Measurements from ENCODE around the gene BEST1.

The BEST1 gene

GRCh38 chr11:61903845-61904244 is 46.3 kb upstream of the BEST1 start:
- Histone ChIP-seq H3K27ac (ENCODE audit: low read depth, low read length, poor library complexity, severe bottlenecking) (no peak overlapping the region), H2AFZ (ENCODE audit: low read length) (no peak overlapping the region), H3K9ac (ENCODE audit: low read length) (no peak overlapping the region), H3K27me3 (ENCODE audit: insufficient read depth, low read length) (no peaks in the 10 kb centered on the region; the same call in 1 of the 2 replicates), H4K20me1 (ENCODE audit: insufficient read depth, low read length) (no peaks in the 10 kb centered on the region), H3K9me2 (ENCODE audit: low read depth, low read length) (no peaks in the 10 kb centered on the region), H3K36me3 (ENCODE audit: insufficient read depth, low read length) (no peaks in the 10 kb centered on the region), H3K4me3 (ENCODE audit: low read depth, low read length, poor library complexity, severe bottlenecking) (no peak overlapping the region), H3K4me1 (ENCODE audit: insufficient read depth, low read length, severe bottlenecking) (peaks cover 2% of the 10 kb centered on the region), H3K79me2 (ENCODE audit: insufficient read depth, low read length) (no peaks in the 10 kb centered on the region), H3K9me3 (ENCODE audit: low read length) (no peaks in the 10 kb centered on the region), H3K4me2 (ENCODE audit: low read length) (no peak overlapping the region), H3F3A (ENCODE audit: insufficient read depth, low read length) (no peaks in the 10 kb centered on the region)
- TF ChIP-seq, protein P1, sequence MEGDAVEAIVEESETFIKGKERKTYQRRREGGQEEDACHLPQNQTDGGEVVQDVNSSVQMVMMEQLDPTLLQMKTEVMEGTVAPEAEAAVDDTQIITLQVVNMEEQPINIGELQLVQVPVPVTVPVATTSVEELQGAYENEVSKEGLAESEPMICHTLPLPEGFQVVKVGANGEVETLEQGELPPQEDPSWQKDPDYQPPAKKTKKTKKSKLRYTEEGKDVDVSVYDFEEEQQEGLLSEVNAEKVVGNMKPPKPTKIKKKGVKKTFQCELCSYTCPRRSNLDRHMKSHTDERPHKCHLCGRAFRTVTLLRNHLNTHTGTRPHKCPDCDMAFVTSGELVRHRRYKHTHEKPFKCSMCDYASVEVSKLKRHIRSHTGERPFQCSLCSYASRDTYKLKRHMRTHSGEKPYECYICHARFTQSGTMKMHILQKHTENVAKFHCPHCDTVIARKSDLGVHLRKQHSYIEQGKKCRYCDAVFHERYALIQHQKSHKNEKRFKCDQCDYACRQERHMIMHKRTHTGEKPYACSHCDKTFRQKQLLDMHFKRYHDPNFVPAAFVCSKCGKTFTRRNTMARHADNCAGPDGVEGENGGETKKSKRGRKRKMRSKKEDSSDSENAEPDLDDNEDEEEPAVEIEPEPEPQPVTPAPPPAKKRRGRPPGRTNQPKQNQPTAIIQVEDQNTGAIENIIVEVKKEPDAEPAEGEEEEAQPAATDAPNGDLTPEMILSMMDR (IDR thresholded peaks at IDR 0.05; ENCODE audit: low read length), result no peak
- no peak for TF ChIP-seq EZH2 (IDR thresholded peaks at IDR 0.05; ENCODE audit: borderline replicate concordance, low read length)

GRCh38 chr11:61904539-61905048 is 45.6 kb upstream of the BEST1 start:
- Histone ChIP-seq H3K9me3 (ENCODE audit: low read length) (no peaks in the 10 kb centered on the region), H3K4me2 (ENCODE audit: low read length) (no peak overlapping the region), H3K36me3 (ENCODE audit: insufficient read depth, low read length) (no peaks in the 10 kb centered on the region), H2AFZ (ENCODE audit: low read length) (no peak overlapping the region), H3K9me2 (ENCODE audit: low read depth, low read length) (no peaks in the 10 kb centered on the region), H3F3A (ENCODE audit: insufficient read depth, low read length) (no peaks in the 10 kb centered on the region), H3K4me1 (ENCODE audit: insufficient read depth, low read length, severe bottlenecking) (no peaks in the 10 kb centered on the region), H4K20me1 (ENCODE audit: insufficient read depth, low read length) (no peaks in the 10 kb centered on the region), H3K27ac (ENCODE audit: low read depth, low read length, poor library complexity, severe bottlenecking) (no peak overlapping the region), H3K4me3 (ENCODE audit: low read depth, low read length, poor library complexity, severe bottlenecking) (no peak overlapping the region), H3K9ac (ENCODE audit: low read length) (no peak overlapping the region), H3K27me3 (ENCODE audit: insufficient read depth, low read length) (no peaks in the 10 kb centered on the region; the same call in 1 of the 2 replicates), H3K79me2 (ENCODE audit: insufficient read depth, low read length) (no peaks in the 10 kb centered on the region)
- TF ChIP-seq, protein P1 (IDR thresholded peaks at IDR 0.05; ENCODE audit: low read length), result no peak
- TF ChIP-seq EZH2 (IDR thresholded peaks at IDR 0.05; ENCODE audit: borderline replicate concordance, low read length), result no peak

DNA sequence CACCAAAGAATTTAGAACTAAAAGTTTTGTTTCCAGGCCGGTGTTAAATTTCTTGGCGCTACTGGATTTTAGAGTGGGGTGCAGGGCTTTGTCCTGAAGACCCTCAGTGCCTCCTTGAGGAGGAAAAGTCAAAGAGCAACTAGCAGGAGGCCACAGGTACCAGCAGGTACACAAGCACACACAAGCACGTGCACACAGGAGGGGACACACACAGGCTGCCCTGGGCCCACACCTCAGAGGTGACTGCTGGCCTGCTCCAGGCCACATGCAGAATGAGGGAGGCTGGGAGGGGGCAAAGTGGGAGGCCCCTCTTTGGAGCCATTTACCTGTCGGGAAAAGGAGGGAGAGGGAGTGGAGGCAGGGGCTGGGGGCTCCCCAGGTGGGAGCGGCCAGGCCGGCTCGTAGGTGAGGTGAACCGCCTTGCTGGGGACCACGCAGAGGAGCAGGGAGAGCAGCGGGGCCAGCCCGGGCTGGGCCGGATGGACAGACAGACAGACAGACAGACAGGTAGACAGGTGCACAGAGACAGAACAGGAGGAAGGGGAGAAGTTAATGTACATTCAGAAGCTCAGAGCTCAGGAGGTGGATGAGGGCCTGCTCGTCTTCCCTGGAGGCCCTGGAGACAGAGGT is 45.0 kb upstream of the BEST1 start:
- no peaks in the 10 kb centered on the region for H3K9me2 ChIP-seq (ENCODE audit: low read depth, low read length)
- no peaks in the 10 kb centered on the region for H3K36me3 ChIP-seq (ENCODE audit: insufficient read depth, low read length)
- H3K27ac ChIP-seq (ENCODE audit: low read depth, low read length, poor library complexity, severe bottlenecking), result no peak overlapping the region
- no peak overlapping the region for H3K4me3 ChIP-seq (ENCODE audit: low read depth, low read length, poor library complexity, severe bottlenecking)
- H3K9ac ChIP-seq (ENCODE audit: low read length), result no peak overlapping the region
- no peaks in the 10 kb centered on the region for H3K4me1 ChIP-seq (ENCODE audit: insufficient read depth, low read length, severe bottlenecking)
- no peaks in the 10 kb centered on the region for H4K20me1 ChIP-seq (ENCODE audit: insufficient read depth, low read length)
- H3K27me3 ChIP-seq (ENCODE audit: insufficient read depth, low read length), result no peaks in the 10 kb centered on the region; the same call in 1 of the 2 replicates
- no peak for TF ChIP-seq EZH2 (IDR thresholded peaks at IDR 0.05; ENCODE audit: borderline replicate concordance, low read length)
- TF ChIP-seq, protein P1 (IDR thresholded peaks at IDR 0.05; ENCODE audit: low read length), result no peak
- no peak overlapping the region for H3K4me2 ChIP-seq (ENCODE audit: low read length)
- no peaks in the 10 kb centered on the region for H3K79me2 ChIP-seq (ENCODE audit: insufficient read depth, low read length)
- no peaks in the 10 kb centered on the region for H3K9me3 ChIP-seq (ENCODE audit: low read length)
- H3F3A ChIP-seq (ENCODE audit: insufficient read depth, low read length), result no peaks in the 10 kb centered on the region
- no peak overlapping the region for H2AFZ ChIP-seq (ENCODE audit: low read length)

All from OCI-LY1 (cell line).